22Rv1 (cell line): ENCODE measurements around the gene CHRDL2.

Experiments
- H3K27ac ChIP-seq: fragments of 450-650 bp; 2 replicates; pipeline ENCODE4 v1.5.1; 2017
- ZFX ChIP-seq: fragments of 450-650 bp; IDR thresholded peaks from 2 replicates; pipeline ENCODE4 v1.6.1; 2017; ENCODE audit warnings: antibody characterized with exemption, borderline replicate concordance
- TF ChIP-seq, protein P1 (sequence below): fragments of 450-650 bp; IDR thresholded peaks from 2 replicates; pipeline ENCODE4 v1.5.1; 2017; ENCODE audit warnings: mild to moderate bottlenecking

The CHRDL2 gene

DNA sequence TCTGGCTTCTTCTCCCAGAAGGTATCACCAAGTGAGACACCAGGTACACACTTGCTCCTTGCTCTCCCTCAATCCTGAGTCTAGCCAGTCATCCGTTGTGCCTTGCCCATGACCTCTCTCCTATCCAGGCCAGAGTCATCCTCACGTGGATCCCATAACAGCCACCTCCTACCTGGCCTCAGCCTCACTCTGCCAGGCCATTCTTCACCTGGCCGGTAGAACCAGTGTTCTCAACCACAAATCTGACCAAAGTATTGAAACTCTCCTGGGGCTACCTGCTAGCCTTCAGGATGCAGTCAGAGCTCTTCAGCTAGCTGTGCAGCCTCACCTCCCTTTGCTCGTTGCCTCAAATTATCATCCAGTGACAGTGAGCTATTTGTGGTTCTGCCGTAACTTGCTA lies 37.7 kb downstream of the CHRDL2 start:
- TF ChIP-seq, protein P1, sequence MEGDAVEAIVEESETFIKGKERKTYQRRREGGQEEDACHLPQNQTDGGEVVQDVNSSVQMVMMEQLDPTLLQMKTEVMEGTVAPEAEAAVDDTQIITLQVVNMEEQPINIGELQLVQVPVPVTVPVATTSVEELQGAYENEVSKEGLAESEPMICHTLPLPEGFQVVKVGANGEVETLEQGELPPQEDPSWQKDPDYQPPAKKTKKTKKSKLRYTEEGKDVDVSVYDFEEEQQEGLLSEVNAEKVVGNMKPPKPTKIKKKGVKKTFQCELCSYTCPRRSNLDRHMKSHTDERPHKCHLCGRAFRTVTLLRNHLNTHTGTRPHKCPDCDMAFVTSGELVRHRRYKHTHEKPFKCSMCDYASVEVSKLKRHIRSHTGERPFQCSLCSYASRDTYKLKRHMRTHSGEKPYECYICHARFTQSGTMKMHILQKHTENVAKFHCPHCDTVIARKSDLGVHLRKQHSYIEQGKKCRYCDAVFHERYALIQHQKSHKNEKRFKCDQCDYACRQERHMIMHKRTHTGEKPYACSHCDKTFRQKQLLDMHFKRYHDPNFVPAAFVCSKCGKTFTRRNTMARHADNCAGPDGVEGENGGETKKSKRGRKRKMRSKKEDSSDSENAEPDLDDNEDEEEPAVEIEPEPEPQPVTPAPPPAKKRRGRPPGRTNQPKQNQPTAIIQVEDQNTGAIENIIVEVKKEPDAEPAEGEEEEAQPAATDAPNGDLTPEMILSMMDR: no peak
- TF ChIP-seq ZFX: no peak
- no peak overlapping the region for H3K27ac ChIP-seq

DNA sequence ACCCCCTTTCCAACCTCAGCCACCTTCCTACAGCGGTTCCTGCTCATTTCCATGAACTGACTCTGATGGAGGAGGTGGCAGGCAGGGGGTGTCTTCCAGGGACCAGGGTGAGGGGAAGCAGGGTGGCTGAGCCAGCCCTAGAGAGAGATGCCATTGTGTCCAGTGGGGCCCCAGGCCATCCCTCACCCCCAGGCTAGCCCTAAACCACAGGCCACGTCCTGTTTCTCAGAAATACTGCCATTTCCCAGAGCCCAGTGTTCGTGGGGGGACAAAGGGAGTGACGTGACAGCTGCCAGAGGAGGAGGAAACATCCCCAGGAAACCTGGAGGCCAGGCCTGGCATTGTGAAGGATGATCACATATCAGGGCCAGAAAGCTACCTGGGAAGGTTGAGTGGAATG lies 39.5 kb downstream of the CHRDL2 start:
- no peak overlapping the region for H3K27ac ChIP-seq
- TF ChIP-seq, protein P1: no peak
- TF ChIP-seq ZFX: no peak

DNA sequence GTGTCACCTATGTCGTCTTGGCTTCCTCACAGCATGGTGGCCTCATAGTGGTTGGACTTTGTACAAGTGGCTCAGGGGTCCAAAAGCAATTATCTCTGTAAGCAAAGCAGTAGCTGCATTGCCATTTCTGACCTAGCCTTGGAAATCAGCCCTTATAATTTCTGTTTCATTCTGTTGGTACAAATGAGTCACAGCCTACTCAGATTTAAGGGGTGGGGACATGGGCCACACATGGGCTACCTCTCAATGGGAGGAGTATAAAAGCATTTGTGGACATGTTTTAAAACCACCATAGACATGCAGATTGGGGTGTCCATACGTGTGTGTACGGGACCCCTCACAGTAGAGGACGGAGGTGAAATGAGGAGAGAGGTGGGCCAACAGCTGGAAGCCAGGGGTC lies 41.6 kb downstream of the CHRDL2 start:
- TF ChIP-seq ZFX: no peak
- TF ChIP-seq, protein P1: no peak
- H3K27ac ChIP-seq: no peak overlapping the region

DNA sequence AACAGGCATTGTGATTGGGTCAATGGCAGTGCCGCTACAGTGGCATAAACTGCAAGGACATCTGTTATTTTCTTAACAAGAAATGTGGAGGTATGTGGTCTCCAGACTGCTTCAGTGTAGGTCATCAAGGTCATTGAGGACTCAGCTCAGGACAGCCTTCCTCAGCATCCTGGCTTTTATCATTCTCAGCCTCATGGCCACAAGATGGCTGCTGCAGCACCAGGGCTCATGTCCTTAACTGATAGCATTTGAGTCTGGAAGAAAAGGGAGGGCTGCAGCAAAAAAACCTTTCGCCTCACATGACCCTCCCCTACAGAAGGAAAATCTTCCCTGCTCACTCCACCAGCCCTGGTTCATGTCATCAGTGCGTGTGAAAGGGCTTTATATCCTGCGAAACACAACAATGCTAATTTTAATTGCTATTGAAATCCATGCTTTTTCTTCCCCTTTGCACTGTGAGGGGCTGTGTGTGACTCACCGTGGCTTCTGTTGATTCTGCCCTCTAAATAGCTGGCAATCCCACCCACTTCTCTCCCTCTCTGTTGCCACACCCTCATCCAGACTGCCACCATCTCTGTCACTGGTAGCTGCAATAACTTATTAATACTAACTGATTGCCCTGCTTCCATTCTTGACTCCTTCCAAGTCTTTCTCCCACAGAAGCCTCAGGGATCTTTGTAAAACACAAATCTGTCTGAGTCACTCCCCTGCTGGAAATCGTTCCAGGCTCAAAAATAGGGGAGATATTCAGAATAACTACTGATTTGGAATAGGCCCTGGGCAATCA lies 43.8 kb downstream of the CHRDL2 start:
- no peak overlapping the region for H3K27ac ChIP-seq
- no peak for TF ChIP-seq ZFX
- TF ChIP-seq, protein P1: no peak

DNA sequence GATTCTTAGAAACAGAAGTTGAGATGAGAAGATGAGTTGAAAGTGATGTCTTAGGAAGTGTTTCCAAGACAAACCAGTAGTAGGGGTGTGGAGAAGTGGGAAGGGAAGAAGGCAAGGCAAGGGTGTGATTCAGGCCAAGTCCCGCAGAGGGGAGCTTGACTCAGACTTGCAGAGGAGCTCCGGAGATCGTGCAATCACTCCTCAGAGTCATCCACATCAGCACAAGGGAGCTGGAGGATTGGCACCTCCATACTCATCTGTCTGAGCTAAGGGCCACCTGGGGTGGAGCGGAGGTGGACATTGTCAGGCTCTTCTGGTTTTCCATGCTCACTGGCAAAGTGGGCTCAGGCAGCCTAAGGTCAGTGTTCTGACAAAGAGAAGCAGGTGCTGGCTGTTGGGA lies 44.4 kb downstream of the CHRDL2 start:
- H3K27ac ChIP-seq: no peak overlapping the region
- TF ChIP-seq ZFX: no peak
- TF ChIP-seq, protein P1: no peak

DNA sequence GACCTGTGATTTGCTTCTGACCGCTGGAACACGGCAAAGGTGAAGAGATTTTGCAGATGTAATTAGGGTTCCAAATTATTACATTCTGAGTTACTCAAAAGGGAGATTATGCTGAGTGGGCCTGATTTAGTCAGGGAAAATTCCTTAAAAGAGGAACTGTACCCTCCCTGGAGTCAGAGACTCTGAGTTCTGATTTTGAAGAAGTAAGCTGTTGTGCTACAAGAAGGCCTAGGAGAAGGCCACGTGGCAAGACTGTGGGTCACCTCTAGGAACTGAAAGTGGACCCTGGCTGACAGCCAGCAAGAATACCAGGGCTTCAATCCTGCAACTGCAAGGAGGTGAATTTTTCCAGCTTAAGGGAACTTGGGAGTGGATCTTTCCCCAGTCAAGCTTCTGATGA lies 45.3 kb downstream of the CHRDL2 start:
- H3K27ac ChIP-seq: no peak overlapping the region
- TF ChIP-seq, protein P1: no peak
- no peak for TF ChIP-seq ZFX

DNA sequence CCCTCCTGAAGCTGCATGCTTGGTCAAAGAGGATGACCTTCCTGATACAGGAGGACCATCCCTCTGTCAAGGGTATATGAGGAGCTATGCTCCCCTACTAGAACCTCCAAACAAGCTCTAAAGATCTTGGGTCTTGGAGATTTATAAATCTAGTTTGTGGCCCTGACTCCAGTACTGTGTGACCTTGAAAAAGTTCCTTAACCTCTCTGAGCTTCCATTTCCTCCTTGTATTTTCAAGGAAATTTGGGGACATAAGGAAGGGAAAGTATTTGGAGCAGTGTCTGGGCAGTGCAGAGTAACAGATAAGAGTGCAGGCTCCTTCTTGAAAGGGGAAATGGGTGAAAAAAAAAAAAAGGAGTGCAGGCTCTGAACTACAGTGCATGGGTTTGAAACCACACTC lies 45.9 kb downstream of the CHRDL2 start:
- no peak overlapping the region for H3K27ac ChIP-seq

More for the DNA sequence above, 45.9 kb downstream of the CHRDL2 start:
- TF ChIP-seq, protein P1: no peak
- TF ChIP-seq ZFX: no peak
